ENCODE data around the gene ANKRD55. TPM values are rescaled to one million over a fixed set of nuclear protein-coding genes. Genes with fewer than 3 reads are reported as not detected.
"Not testable (repeated sequence)": the region's sequence is repeated elsewhere in the genome, so short reads cannot be mapped to it uniquely, and the experiment has no call there.

The ANKRD55 gene
- total RNA-seq, 1 donor from 2014 or later: not detected

DNA sequence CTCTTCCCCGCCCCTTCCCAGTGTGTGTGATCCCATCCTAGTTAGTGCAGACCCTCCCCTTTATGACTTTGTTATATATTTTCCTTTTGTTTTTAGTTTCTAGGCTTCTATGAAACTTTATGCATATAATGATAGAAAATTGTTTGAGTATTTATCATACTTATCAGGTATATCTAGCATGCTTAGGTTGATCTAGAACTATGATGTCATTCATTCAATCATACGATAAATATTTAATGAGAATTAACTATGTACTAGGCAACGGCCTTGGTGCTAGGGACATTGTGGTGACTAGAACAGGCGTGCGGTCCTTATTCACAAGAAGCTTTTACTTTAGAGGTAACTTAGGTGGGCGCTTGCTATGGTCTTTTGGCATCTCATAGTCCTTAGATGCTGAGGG, 13.6 kb upstream of the ANKRD55 start:
- H3K9me3 Mint-ChIP-seq (ENCODE audit: low read depth): peaks cover 13% of the 10 kb centered on the region
- TF ChIP-seq, protein P1, sequence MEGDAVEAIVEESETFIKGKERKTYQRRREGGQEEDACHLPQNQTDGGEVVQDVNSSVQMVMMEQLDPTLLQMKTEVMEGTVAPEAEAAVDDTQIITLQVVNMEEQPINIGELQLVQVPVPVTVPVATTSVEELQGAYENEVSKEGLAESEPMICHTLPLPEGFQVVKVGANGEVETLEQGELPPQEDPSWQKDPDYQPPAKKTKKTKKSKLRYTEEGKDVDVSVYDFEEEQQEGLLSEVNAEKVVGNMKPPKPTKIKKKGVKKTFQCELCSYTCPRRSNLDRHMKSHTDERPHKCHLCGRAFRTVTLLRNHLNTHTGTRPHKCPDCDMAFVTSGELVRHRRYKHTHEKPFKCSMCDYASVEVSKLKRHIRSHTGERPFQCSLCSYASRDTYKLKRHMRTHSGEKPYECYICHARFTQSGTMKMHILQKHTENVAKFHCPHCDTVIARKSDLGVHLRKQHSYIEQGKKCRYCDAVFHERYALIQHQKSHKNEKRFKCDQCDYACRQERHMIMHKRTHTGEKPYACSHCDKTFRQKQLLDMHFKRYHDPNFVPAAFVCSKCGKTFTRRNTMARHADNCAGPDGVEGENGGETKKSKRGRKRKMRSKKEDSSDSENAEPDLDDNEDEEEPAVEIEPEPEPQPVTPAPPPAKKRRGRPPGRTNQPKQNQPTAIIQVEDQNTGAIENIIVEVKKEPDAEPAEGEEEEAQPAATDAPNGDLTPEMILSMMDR (IDR thresholded peaks at IDR 0.05; ENCODE audit: unreplicated experiment): no peak
- no peak overlapping the region for H3K27ac Mint-ChIP-seq
- H3K27me3 Mint-ChIP-seq: no peaks in the 10 kb centered on the region
- no peak overlapping the region for H3K4me3 Mint-ChIP-seq (ENCODE audit: low read depth)
- H3K4me1 Mint-ChIP-seq (ENCODE audit: low read depth): no peaks in the 10 kb centered on the region
- DNase-seq (ENCODE audit: low spot score, unreplicated experiment): no peak
- H3K36me3 Mint-ChIP-seq (ENCODE audit: insufficient read depth): no peaks in the 10 kb centered on the region

- H3K9me3 Mint-ChIP-seq (ENCODE audit: low read depth): peaks cover 21% of the 10 kb centered on the region
- no peaks in the 10 kb centered on the region for H3K4me1 Mint-ChIP-seq (ENCODE audit: low read depth)
- TF ChIP-seq, protein P1 (IDR thresholded peaks at IDR 0.05; ENCODE audit: unreplicated experiment): no peak
- no peak overlapping the region for H3K4me3 Mint-ChIP-seq (ENCODE audit: low read depth)
- peaks cover 1% of the 10 kb centered on the region for H3K36me3 Mint-ChIP-seq (ENCODE audit: insufficient read depth)
- no peak overlapping the region for H3K27ac Mint-ChIP-seq
- H3K27me3 Mint-ChIP-seq: peaks cover 5% of the 10 kb centered on the region
- no peak for DNase-seq (ENCODE audit: low spot score, unreplicated experiment)
Measured at GRCh38 chr5:56245481-56245880, 12.4 kb upstream of the ANKRD55 start.

DNA sequence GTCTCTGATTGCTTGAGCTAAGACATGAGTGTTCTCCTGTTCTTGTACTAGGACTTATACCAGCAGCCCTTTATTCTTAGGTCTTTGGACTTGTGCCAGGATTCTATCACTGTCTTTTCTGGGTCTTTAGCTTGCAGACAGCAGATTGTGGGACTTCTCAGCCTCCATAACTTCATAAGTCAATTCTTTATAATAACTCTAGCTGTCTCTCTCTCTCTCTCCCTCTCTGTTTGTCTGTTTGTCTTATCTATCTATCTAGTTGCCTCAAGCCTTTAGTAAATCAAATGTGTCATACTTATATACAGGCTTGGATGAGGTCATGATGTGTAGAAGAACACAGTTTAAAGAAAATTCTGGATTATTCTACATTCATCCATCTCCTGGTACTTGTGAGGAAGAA, 11.5 kb upstream of the ANKRD55 start:
- Mint-ChIP-seq H3K27me3 (peaks cover 5% of the 10 kb centered on the region), H3K27ac (no peak overlapping the region), H3K4me3 (ENCODE audit: low read depth) (no peak overlapping the region), H3K9me3 (ENCODE audit: low read depth) (peaks cover 22% of the 10 kb centered on the region), H3K36me3 (ENCODE audit: insufficient read depth) (peaks cover 2% of the 10 kb centered on the region), H3K4me1 (ENCODE audit: low read depth) (no peaks in the 10 kb centered on the region)
- no peak for DNase-seq (ENCODE audit: low spot score, unreplicated experiment)
- TF ChIP-seq, protein P1 (IDR thresholded peaks at IDR 0.05; ENCODE audit: unreplicated experiment): no peak

GRCh38 chr5:56242271-56242670, 9.1 kb upstream of the ANKRD55 start:
- DNase-seq (ENCODE audit: low spot score, unreplicated experiment); H3K36me3 Mint-ChIP-seq (ENCODE audit: insufficient read depth); H3K27me3 Mint-ChIP-seq; H3K27ac Mint-ChIP-seq; H3K4me3 Mint-ChIP-seq (ENCODE audit: low read depth); H3K4me1 Mint-ChIP-seq (ENCODE audit: low read depth): not testable (repeated sequence)
- H3K9me3 Mint-ChIP-seq (ENCODE audit: low read depth): peaks cover 21% of the 10 kb centered on the region

DNA sequence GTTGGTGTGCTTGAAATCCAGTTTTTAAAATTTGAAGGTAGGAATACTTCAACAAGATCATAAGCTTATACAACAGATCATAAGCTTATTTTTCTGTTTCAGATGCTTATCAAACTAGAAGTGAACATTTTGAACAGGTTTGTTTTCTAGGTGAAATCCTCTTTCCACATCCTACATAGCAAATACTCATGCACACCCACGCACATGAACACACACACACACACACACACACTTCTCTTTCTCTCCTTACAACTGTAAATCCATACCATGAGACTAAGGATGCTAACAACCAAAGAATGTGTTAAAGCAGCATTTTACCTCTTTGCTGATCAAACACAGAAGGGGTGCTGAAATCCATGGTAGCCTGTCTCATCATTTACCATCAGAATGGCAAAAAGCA, 592 bp downstream of the ANKRD55 start:
- Mint-ChIP-seq H3K4me1 (ENCODE audit: low read depth) (peaks cover 12% of the 10 kb centered on the region), H3K27ac (no peak overlapping the region), H3K9me3 (ENCODE audit: low read depth) (no peaks in the 10 kb centered on the region), H3K27me3 (peaks cover 17% of the 10 kb centered on the region), H3K4me3 (ENCODE audit: low read depth) (no peak overlapping the region), H3K36me3 (ENCODE audit: insufficient read depth) (no peaks in the 10 kb centered on the region)
- DNase-seq (ENCODE audit: low spot score, unreplicated experiment): no peak
- TF ChIP-seq, protein P1 (IDR thresholded peaks at IDR 0.05; ENCODE audit: unreplicated experiment): no peak

- H3K4me1 Mint-ChIP-seq (ENCODE audit: low read depth): peaks cover 12% of the 10 kb centered on the region
- H3K4me3 Mint-ChIP-seq (ENCODE audit: low read depth): no peak overlapping the region
- DNase-seq (ENCODE audit: low spot score, unreplicated experiment): no peak
- peaks cover 13% of the 10 kb centered on the region for H3K27me3 Mint-ChIP-seq
- no peak overlapping the region for H3K27ac Mint-ChIP-seq
- H3K36me3 Mint-ChIP-seq (ENCODE audit: insufficient read depth): no peaks in the 10 kb centered on the region
- TF ChIP-seq, protein P1 (IDR thresholded peaks at IDR 0.05; ENCODE audit: unreplicated experiment): no peak
- peaks cover under 1% of the 10 kb centered on the region for H3K9me3 Mint-ChIP-seq (ENCODE audit: low read depth)
Measured at GRCh38 chr5:56230576-56230975, 2.6 kb downstream of the ANKRD55 start.

Data from progenitor cell of endocrine pancreas (in vitro differentiated cells).